Kidney epithelial cell (primary cell): ENCODE data around the gene RETREG2. TPM values are rescaled to one million over a fixed set of nuclear protein-coding genes. Genes with fewer than 3 reads are reported as not detected.

Experiments
- DNase-seq: peaks from one replicate; pipeline ENCODE4 v3.0.0-alpha.2; 2010; ENCODE audit warnings: low read depth
- H3K27me3 ChIP-seq: 2 replicates; pipeline ENCODE4 v1.6.0; 2011; ENCODE audit warnings: low read length; ENCODE audit not compliant: control insufficient read depth, insufficient read depth
- H3K36me3 ChIP-seq: 2 replicates; pipeline ENCODE4 v1.5.1; 2011; ENCODE audit warnings: low read length; ENCODE audit not compliant: control insufficient read depth, insufficient read depth
- H3K4me3 ChIP-seq: 2 replicates; pipeline ENCODE4 v1.5.1; 2011; ENCODE audit warnings: low read depth, mild to moderate bottlenecking, control low read depth, low read length
- total RNA-seq: library from RNA; depleted of rRNA; stranded (reverse); fragments of >200 nt; gene quantifications from 2 replicates; pipeline ENCODE4 v1.2.3, GENCODE V29; 2015
- TF ChIP-seq, protein P1 (sequence below): IDR thresholded peaks from 2 replicates; pipeline ENCODE4 v1.5.1; 2011; ENCODE audit warnings: mild to moderate bottlenecking, moderate library complexity, low read length, control low read depth, inconsistent platforms; ENCODE audit not compliant: insufficient read depth, poor library complexity, severe bottlenecking

RETREG2 gene
- total RNA-seq, 1 donor from 2014 or later: 111 TPM

DNA sequence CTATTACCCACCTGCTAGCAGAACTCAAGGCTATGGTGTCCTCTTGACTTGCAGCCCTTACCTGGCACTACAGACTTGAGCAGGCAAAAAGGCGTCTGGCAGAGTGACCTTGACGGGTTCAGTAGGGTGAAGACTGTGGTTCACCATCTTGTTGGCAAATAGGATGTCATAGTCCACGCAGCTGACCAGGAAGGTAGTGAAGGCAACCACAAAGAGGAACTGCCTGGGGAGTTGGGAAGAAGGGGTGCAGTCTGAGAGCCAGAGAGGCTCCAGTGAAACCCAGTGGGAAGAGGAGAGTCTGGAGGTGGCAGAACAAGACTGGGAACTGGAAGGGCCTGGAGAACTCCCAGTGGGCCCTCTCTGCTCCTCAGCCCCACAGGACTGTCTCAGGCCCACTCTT, 47.3 kb downstream of the RETREG2 start:
- H3K36me3 ChIP-seq: no peaks in the 10 kb centered on the region
- TF ChIP-seq, protein P1, sequence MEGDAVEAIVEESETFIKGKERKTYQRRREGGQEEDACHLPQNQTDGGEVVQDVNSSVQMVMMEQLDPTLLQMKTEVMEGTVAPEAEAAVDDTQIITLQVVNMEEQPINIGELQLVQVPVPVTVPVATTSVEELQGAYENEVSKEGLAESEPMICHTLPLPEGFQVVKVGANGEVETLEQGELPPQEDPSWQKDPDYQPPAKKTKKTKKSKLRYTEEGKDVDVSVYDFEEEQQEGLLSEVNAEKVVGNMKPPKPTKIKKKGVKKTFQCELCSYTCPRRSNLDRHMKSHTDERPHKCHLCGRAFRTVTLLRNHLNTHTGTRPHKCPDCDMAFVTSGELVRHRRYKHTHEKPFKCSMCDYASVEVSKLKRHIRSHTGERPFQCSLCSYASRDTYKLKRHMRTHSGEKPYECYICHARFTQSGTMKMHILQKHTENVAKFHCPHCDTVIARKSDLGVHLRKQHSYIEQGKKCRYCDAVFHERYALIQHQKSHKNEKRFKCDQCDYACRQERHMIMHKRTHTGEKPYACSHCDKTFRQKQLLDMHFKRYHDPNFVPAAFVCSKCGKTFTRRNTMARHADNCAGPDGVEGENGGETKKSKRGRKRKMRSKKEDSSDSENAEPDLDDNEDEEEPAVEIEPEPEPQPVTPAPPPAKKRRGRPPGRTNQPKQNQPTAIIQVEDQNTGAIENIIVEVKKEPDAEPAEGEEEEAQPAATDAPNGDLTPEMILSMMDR: no peak
- no peak for DNase-seq
- no peaks in the 10 kb centered on the region for H3K27me3 ChIP-seq
- no peak overlapping the region for H3K4me3 ChIP-seq

DNA sequence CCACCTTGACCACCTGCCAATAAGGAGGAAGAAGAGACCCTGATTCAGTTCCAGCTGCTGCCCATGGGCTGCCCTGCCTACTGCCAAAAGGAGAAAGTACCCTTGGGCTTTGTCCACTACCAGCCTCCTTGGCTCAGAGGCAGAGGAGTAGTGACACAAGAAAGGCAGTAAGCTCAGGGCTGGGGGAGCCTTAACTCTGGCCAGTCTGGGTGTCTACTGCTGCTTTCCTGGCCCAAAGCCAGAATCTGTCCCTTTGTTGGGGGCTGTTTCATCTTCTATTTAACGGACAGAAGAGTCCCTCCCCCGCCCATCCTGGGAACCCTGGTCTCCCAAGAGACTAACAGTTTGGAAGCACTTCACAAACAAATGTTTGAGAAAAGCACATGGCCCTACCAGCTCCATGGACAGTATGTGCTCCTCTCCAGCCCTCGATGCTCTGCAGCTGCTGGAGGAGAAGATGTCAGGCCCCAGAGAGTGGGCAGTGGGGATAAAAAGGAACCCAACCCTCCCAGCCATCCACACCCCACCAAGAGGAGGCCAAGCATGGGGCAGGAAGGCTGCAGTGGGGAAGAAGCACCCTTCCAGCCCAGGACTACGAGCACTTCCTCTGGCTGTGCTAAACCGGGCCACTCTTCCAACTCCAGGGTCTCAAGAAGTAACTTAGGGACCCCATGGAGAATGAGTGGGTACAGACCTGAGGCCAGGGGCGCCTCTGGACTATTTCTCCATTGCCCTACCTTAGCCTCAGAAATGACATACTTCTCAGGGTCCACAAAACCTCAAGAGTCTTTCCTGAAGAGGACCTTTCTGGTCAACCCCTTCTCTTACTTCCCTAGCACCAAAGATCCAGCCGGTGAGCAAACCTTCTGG, 50.2 kb downstream of the RETREG2 start:
- H3K27me3 ChIP-seq: no peaks in the 10 kb centered on the region
- TF ChIP-seq, protein P1: no peak
- DNase-seq: no peak
- H3K4me3 ChIP-seq: peak overlapping the region; percentile 71
- no peaks in the 10 kb centered on the region for H3K36me3 ChIP-seq

DNA sequence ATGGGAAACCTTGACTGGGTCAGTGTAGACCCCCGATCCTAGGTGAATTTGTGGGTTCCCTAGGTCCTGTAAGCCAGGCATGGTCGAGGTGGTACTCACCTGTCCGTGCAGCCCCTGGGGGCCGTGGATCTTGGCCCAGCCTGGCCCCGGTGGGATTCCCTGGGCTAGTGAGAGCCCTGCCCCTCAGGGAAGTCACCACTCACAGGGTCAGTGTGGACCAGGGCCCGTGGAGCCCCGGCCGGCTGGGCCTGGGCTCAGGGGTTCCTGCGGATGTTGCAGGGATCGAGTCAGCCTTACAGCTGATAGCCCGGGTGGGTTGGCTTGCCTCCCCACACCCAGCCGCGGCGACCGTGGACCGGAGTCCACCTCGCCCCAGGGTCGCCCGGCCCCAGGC, 50.8 kb downstream of the RETREG2 start:
- Histone ChIP-seq H3K36me3 (no peaks in the 10 kb centered on the region), H3K27me3 (no peaks in the 10 kb centered on the region), H3K4me3 (peak overlapping the region; percentile 71)
- no peak for DNase-seq
- TF ChIP-seq, protein P1: no peak

DNA sequence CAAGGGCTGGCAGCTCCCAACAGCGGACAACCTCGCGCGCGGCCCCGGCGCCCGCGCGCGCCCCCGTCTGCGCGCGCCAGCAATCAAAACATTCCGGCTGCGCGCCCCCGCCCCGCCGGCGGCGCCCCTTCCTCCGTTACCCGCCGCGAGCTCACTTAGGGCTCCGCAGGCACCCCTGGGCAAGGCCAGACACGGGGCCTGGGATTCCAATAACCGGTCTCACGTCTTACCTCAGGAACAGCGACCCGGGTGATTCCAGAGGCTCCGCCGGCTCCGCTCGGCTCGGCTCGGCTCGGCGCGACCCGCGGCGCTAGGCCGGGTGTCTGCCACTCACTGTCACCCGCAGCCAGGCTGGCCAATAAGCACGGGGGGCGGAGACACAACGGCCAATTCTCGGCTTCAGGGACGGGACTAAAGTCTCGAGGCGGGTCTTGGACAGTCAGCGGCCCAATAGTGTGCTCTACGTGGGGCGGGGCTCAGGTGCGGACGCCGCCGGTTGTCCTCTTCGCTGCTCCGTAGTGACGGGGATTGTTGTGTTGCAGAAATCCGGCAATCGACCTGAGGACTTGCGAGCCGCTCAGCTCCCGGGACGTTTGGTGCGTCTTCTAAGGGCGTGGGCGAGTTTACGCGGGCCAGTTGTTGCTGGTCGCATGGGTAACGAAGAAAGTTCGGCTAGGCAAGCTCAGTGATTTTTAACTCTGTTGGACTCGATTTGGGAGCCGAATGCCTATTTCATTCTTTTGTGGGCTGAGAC, 51.4 kb downstream of the RETREG2 start, which contains the start of the genes ANKZF1 and ATG9A:
TSS of gene ANKZF1 (plus strand) at position 502 of the 754 bp plus-strand sequence. CDS start 452 bp downstream, outside the sequence.
TSS of gene ATG9A (minus strand) at position 332 of the 754 bp plus-strand sequence. CDS start 1,612 bp downstream, outside the sequence.
- Histone ChIP-seq H3K27me3 (no peaks in the 10 kb centered on the region), H3K36me3 (peaks cover 1% of the 10 kb centered on the region), H3K4me3 (peak within 1 kb of the TSS; percentile 71)
- TF ChIP-seq, protein P1: no peak
- DNase-seq: peak; percentile 94

DNA sequence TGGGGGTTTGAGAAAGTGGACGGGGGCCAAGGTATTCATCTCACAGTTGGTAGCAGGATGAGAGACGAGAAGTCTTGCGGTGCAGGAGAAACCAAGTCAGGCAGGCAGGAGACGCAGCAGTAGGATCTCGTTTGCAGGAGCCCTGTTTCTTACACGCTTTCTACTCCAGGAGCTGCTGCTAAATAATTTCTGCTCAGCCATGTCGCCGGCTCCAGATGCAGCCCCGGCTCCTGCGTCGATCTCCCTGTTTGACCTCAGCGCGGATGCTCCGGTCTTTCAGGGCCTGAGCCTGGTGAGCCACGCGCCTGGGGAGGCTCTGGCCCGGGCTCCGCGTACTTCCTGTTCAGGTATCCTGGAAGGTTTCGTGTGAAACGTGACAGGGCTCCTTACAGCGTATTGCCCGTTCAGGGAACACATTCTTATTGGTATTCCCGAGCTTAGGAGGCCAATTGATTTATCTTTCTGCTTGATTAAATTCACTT, 52.0 kb downstream of the RETREG2 start:
- peak overlapping the region; percentile 71 for H3K4me3 ChIP-seq
- no peaks in the 10 kb centered on the region for H3K27me3 ChIP-seq
- peaks cover 4% of the 10 kb centered on the region for H3K36me3 ChIP-seq
- TF ChIP-seq, protein P1: no peak
- DNase-seq: no peak
